GM21825 (cell line): ENCODE data around the gene TFCP2L1.

Experiments
- ATAC-seq: cut with Tn5 transposase; IDR thresholded peaks from one replicate; pipeline ENCODE4 v1.9.1; 2021; ENCODE audit warnings: mild to moderate bottlenecking, moderate library complexity; ENCODE audit not compliant: unreplicated experiment

The TFCP2L1 gene

DNA sequence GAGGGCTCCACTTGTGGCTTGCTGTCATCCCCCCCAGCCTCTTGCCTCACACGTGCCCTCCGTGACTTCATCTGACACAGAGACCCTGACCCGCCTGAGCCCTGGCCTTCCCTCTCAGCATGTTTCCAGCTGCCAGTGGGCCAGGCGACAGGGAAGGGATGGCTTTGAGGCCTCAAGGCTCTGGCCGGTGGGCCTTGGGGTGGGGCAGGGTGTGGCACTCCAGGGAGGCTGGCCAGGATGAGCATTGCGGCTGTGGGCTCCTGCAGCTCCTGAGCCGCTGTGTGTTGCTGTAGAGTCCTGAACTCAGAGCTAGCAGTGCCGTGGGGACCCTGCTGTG, 85.0 kb downstream of the TFCP2L1 start:
- no peak for ATAC-seq

GRCh38 chr2:121199281-121200010, 85.6 kb downstream of the TFCP2L1 start:
- ATAC-seq: no peak

DNA sequence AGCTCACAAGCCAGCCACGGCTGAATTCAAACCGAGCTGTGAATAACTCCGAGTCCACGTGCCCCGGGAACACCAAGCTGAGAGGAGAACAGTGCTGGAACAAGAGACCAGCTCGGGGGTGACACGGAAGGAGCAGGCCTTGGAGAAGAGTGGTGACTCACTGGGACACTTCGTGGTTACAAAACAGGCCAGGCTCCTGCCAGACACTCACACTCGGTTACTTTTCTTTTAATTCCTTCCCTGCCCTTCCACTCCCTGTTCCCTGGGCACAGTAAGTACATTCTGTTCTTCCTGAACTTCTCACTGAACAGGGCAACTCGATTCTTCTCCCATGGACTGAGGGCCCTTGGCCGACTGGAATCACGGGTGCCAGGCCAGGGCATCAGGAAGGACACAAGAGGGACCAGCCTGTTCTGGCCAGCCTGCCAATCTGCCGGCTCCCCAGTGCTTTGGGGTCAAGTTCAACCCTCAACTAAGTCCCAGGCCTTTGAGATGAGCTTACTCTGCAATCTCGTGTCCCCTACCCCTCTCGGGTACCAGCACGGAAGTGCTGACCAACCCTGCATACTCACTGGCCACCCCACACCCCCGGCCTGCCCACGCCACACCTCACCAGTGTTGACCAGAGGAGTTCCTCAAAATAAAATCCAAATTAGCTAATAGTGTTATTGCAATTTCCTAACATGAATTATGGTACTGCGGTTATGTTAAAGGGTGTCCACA, 87.5 kb downstream of the TFCP2L1 start:
- no peak for ATAC-seq

DNA sequence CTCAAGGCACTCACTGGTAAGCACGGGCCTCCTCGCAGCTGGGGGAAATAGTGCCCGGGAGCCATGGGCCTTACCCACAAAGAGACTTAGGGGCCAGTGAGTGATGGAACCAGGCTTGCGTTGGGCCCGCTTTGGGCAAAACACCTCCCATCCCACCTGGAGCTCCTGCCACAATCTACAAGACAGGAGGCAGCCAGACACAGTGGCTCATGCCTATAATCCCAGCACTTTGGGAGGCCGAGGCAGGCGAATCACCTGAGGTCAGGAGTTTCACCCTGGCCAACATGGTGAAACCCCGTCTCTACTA, 88.2 kb downstream of the TFCP2L1 start:
- no peak for ATAC-seq

- no peak for ATAC-seq
These were observed 88.7 kb downstream of the TFCP2L1 start for GRCh38 chr2:121196132-121196848.

DNA sequence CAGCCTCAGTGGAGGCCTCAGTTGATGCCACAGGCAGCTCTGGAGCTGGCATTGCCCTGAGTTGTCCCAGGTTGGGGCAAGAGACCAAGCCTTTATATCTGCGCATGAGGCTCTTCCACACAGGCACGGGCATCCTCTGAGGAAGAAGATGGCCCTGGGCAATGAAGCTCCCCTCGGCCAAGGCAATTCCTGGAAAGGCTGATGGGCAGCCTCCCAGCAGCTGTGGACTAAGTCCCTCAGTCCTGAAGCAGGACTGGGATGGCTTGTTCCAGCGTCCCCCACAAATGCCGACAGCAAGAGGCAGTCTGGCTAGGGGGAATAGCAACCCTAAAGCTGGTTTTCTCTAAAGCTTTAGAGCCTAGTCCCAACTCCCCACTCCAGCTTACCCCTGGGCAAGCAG, 90.0 kb downstream of the TFCP2L1 start:
- no peak for ATAC-seq

- ATAC-seq: no peak
These were observed 90.4 kb downstream of the TFCP2L1 start for GRCh38 chr2:121194626-121195025.

GRCh38 chr2:121193185-121193584, 91.8 kb downstream of the TFCP2L1 start:
- no peak for ATAC-seq

DNA sequence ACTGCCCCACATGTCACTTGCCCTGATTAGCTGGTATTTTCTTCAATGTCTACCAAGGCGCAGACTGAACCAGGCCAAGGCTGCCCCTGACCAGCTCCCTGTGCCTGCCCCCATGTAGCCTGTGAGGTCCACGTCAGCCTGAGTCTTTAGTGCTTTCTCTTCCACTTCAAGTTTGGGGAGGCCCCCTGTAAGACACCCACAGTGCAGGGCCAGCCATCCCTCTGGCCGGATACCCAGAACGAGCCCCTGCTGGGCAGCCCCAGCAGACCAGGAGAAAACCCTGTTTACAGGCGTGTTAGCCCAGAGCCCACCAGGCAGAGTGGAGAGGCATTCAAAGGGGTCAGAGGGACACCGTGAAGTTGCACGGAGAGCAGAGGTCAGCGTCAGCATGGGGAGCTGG, 92.4 kb downstream of the TFCP2L1 start:
- no peak for ATAC-seq

- ATAC-seq: no peak
These were observed 93.5 kb downstream of the TFCP2L1 start for GRCh38 chr2:121191191-121192170.

DNA sequence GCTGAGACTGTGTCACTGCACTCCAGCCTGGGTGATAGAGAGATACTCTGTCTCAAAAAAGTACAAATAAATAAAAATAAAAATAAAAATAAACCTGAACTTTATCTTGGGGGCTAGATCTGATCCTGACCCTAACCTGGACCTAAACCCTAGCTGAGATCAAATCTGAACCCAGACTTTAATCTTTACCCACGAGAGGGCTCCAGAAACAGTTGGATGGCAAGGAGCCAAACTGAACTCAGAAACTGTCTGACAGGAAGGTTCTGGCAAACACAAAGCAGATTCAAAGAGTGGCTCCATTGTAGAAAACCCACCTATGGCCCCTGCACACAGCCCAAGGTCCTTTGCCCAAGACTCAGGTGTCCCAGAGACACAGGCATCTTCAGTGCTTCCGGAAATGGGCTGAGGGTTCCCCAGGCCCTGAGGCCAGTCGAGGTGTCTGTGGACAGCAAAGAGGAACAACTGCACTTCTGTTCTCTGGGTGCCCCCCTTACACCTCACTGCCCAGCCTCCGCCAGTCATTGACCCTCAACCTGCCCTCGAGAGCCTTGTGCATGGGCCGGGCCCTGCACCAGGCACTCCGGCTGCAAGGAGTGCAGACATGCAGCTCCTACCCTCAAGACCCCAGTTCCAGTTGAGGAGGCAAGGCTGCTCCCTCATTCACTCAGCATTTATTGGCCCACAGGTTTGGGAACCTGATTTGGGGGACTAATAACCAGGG, 95.2 kb downstream of the TFCP2L1 start:
- ATAC-seq: no peak

DNA sequence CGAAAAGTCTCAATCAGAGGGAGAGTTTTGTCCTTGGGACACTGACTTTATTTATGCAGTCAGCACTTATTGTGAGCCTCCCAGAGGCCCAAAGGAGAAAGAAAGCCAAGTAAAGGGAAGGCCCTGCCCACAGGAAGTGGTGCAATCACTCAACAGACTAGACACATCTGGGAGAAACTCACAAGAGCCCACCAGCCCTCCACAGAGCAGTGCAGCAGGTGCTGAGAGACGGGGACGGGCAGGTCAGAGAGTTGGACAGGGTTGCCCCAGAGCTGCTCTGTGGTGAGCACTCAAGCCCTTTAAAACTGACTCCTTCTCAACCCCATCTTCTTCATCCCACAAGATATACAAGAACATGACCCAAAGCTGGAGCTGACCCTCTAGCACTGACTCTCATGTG, 96.0 kb downstream of the TFCP2L1 start:
- ATAC-seq: no peak

GRCh38 chr2:121187982-121188411, 97.0 kb downstream of the TFCP2L1 start:
- no peak for ATAC-seq

GRCh38 chr2:121187351-121187981, 97.5 kb downstream of the TFCP2L1 start:
- ATAC-seq: no peak

DNA sequence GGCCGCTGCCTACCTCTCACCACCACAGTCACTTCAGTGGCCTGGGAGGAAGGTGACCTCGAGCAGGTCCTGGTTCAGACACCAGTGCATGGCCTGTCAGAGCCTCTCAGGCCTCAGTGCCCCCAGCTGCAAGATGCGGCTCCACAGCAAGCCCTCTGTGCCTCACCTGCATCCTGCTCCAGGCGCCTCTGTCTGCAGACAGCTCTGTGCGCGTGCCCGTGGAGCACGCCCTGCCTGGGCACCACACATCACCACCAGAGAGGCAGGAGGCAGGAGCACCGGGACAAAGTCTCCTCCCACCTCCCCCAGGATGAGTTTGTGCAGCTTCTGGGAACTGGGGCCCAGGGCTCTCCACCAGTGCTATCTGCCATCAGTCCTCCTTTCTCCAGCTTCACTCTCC, 98.7 kb downstream of the TFCP2L1 start:
- ATAC-seq: no peak

DNA sequence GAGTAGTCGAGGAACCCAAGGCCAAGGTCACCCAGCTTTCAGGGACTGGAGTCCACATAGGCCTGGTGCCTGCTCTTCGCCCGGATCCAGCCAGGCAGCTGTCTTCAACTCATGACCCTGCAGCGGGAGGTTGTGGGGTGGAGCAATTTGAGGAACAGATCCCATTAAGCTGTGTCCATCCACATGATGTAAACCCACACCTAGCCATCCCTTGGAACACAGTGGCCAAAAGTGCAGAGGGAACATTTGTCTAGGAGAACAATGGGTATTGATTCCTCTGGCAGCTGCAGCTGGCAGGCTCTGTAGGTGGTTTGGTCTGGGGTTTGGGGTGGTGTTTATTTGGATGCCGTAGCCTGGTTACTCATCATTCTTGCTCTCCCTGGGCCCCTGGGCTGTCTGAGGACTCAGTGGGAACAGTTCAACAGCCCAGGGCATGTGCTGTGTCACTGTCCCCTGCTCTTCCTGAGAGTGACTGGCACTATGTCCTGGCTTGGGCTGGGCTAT, 99.4 kb downstream of the TFCP2L1 start:
- ATAC-seq: no peak

GRCh38 chr2:121185111-121185510, 99.9 kb downstream of the TFCP2L1 start:
- no peak for ATAC-seq

DNA sequence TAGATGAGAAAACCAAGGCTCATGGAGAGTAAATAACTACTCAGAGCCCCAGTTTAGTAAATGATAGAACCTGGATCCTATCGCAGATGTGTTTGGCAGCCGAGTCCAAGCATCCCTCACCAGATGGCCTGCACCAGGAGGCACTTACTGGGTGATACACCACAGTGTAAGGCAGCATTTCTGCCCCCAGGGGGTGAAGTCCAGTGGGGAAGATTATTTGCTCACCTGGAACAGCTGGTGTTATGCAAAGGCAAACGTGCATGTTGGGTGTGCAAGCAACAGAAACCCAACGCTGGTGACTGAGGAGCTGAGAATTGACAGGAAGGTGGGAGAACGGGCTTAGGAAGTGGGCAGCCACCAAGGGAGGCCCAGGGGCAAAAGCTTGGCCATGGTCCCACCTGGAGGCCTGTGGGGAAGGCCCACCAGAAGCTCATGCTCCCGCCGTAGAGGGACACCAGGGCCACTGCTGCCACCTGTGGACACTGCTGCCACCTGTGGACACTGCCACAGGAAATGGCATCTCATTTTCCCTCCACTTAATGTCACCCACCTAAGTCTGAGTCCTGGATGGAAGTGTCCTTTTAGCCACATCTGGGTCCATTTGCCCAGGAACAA, 100.6 kb downstream of the TFCP2L1 start:
- ATAC-seq: no peak

GRCh38 chr2:121182520-121182919, 102.5 kb downstream of the TFCP2L1 start:
- ATAC-seq: no peak
